HG03108 (cell line): ENCODE measurements around the gene DSC3.

Experiments
- ATAC-seq: cut with Tn5 transposase; IDR thresholded peaks from one replicate; pipeline ENCODE4 v1.9.1; 2021; ENCODE audit warnings: moderate library complexity; ENCODE audit not compliant: unreplicated experiment

The DSC3 gene

DNA sequence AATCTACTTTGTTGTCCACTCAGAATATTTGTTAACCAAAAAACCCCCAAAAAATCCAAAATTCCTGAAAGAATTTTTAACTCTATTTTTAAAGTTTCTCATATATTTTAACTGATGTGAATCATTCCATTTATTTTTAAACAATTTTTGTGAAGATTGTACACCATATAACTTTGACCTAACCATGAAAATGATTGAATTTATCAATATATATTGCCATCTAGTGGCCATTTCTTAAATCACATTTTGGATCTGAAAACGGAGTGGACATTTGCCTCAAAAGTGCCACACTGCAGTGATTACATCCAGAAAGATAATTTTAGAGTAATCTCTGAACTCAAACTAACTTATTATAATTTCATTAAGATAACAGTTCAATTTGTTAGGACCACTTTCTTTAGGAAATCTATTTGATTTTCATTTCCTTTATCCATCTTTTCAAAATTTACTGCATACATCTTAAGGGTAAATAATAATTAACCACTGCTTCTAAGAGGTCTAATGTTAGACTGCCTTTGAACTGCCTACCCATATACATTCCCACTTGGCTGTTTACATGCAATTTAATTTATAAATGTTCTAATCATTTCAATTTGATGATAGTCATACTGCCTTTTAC, 71.1 kb downstream of the DSC3 start:
- no peak for ATAC-seq

DNA sequence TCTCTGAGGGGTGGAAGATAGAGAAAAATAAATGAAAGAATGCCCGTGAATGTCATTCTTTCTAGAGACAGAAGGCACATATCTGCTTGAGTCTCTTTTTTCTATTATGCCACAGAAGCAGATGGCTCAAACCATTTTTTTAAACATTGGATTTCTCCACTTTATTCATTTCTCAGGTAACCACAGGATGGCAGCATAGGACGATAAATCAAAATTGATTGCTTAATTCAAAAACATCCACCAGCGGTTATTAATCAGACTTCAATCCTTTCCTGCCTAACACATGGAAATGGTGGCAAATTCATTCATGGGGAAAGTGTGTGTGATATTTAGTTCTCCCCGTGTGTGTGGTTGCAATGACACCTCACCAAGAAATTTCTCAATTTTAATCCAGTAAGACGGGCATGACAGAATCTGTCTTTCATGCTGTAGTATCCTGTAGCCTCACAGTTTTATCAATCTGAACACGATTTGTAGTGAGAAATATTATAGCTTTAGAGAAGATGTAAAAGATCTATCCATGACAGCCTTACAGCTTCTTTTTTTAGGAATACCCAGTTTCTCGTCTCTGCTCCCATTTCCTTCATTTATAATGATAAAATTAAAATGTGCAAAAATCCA, 72.2 kb downstream of the DSC3 start:
- no peak for ATAC-seq

DNA sequence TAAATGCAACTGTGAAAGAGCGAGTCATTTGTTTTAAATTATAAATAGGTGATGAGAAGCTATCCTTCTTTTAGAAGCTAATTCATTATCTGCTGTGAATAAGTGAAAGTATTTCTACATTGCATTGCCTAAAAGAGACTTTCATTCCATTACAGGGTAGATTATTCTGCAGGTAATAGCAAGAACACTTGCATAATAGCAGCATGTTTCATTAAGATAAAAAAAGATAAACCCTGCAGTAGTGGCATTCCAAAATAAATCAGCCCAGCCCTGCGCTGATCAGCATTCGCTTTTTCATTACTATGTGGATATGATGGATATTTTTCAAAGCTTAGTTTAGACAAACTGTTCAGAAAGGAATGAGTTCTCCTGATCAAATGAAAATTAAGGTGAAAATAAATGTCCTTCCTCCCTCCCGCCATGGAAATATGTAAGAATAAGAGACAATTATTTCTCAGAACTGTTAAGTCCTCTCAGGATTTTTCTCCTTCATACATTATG, 72.8 kb downstream of the DSC3 start:
- no peak for ATAC-seq

DNA sequence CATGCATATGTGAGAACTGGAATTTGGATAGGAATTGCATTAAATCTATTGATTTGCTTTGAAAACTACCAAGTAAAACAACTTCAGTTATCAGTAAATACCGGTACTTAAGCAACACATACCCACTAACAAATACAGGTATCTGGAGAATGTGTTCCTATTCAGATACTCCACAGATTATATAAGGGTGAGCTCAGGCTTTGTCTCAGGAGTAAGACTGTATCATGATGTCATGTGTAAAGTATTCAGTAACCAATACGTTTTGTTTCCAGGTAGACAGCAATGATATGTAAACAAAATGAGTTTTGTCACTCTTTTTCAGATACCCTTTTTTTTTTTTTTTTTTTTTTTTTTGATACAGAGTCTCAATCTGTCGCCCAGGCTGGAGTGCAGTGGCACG, 74.8 kb downstream of the DSC3 start:
- ATAC-seq, result no peak

DNA sequence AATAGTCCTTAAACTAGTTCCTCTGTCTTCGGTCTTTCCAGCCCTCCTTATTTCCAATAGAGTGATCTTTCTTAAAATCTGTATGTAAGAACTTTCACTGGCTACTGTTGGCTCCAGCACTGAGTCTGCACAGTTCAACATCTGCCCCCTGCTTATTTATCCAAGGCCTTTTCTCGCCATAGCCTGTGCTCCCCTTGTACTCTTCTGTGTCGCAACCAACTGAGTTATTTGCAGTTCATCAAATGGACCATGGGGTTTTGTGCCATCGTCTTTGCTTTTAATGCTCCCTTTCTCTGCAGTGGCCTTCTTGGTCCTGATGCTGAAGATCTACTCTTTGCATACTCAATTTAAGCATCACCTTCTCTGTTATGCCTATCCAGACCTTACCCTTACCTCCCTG, 77.3 kb downstream of the DSC3 start:
- ATAC-seq, result no peak

DNA sequence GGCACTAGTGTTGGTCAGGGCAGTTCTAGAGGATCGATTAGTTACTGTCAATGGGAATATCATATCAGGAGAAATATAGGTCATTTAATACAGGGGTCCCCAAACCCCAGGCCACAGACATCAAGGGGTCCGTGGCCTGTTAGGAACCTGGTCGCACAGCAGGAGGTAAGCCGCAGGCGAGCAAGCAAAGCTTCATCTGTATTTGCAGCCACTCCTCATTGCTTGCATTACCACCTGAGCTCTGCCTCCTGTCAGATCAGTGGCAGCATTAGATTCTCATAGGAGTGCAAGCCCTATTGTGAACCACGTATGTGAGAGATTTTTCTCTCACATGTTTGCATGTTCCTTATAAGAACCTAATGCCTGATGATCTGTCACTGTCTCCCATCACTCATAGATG, 81.9 kb downstream of the DSC3 start:
- ATAC-seq, result no peak

DNA sequence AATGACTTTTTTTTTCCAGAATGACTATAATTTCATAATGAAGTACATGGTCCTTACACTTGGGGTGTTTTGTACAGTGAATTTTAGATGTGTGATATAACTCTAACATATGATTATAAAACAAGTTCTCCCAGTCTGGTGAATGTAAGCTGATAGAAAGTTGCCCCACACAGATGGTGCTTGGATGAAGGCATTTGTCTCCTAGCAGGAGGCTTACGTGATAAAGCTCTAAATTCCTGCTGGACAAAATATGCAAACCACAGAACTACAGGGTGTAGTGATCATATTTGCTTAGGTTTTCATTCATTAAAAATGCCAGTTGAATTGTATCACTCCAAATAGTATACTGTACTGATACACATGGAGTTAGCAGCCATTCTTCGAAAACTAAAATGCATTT, 85.5 kb downstream of the DSC3 start:
- ATAC-seq, result no peak

DNA sequence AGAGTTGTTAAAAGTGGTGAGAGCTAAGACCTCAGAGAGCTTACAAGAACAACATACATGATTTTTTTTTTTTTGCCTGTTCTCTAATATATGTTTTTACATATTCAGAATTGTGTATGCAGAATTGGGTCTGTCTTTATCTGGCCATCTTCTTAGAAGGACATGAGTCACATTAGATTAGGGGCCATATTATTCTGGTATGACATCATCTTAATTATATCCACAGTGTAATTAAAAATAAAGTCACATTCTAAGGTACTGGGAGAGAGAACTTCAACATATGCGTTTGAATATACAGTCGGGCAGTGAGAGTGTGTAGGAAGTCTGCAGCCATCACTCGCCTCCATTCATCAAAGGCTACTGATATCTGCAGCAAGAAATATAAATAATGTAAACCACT, 88.3 kb downstream of the DSC3 start:
- ATAC-seq, result no peak

DNA sequence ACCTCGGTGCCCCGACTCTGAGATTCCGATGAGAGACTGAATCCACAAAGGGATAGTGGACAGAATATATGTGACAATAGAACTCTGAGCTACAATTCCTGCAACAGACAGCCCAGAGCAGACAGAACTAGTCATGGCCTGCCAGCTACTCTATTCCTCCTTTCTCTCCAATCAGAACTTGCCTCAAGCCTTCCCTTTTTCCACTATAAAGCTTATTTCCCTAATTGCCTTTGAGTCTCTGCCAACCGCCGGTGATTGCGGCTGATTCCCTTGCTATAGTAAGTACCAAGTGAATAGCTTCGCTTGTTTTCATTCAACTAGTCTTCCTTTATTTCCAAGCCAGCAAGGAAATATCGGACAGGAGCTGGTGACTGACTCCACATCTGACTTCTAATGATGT, 96.8 kb downstream of the DSC3 start:
- ATAC-seq, result no peak

DNA sequence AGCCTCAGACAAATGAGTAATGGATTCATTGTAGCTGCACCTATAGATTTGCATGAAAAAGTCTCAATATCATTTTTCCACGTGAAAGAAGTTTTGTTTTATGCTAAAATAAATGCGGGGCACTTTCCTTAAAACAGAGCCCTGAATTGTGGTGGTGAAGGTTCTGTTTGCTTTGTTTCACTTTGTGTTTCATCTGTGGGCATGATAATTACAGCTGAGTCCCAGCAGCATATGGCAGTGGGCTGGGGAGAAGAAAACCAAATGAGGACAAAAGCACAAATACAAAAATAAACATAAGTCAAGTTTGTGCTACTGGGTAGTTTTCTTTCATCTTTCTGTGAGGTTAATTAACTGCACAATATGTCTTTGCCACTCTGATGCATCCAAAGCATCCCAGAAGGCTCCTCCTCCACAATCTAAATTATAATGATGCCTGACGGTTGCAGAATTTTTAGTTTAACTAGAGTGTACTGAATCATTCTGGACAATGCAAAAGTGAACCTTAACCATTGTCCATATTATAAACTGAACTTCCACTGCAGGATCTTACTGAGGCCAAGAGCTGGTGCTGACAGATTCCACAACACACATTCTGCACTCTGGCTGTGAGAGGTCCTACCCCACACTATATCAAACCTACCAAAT, 97.6 kb downstream of the DSC3 start:
- no peak for ATAC-seq

DNA sequence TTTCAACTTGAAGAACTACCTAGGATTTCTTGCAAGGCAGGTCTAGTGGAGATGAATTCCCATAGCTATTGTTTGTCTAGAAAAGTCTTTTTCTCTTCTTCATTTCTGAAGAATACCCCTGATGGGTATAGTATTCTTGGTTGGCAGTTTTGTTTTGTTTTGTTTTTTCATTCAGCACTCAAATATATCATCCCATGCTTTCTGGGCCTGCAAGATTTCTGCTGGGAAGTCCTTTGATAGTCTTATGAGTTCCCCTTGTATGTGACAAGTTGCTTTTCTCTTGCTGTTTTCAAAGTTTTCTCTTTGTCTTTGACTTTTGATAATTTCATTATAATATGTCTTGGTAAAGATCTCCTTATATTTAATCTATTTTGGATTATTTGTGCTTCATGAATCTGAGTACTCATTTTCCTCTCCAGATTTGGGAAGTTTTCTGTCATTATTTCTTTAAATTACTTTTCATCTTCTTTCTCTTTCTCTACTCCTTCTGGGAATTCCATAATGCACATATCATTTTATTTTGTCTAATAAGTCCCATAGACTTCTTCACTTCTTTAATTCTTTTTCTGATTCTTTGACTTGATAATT, 101.5 kb downstream of the DSC3 start:
- ATAC-seq, result no peak
